ENCODE data around the gene CTAGE8. TPM values are rescaled to one million over a fixed set of nuclear protein-coding genes. Genes with fewer than 3 reads are reported as not detected.
"Not testable (repeated sequence)": the region's sequence is repeated elsewhere in the genome, so short reads cannot be mapped to it uniquely, and the experiment has no call there.

CTAGE8 gene
- total RNA-seq, 1 donor = 1.4 TPM

- H3K4me1 ChIP-seq (ENCODE audit: insufficient read depth, low read length); H3K4me2 ChIP-seq (ENCODE audit: insufficient read depth, low read length); H4K20me1 ChIP-seq (ENCODE audit: insufficient read depth, low read length); H3K79me2 ChIP-seq (ENCODE audit: insufficient read depth, low read length); DNase-seq (ENCODE audit: insufficient read length, low spot score, missing footprints); H3K4me3 ChIP-seq (ENCODE audit: insufficient read depth, low read length); H3K9me3 ChIP-seq (ENCODE audit: low read depth, low read length); H3K27me3 ChIP-seq (ENCODE audit: insufficient read depth, low read length); H2AFZ ChIP-seq (ENCODE audit: low read length); H3K27ac ChIP-seq (ENCODE audit: low read depth, low read length); H3K36me3 ChIP-seq (ENCODE audit: insufficient read depth, low read length): not testable (repeated sequence)
Measured at GRCh38 chr7:144293794-144294499, 24.9 kb upstream of the CTAGE8 start.

- not testable (repeated sequence) for H3K79me2 ChIP-seq (ENCODE audit: insufficient read depth, low read length); H3K4me2 ChIP-seq (ENCODE audit: insufficient read depth, low read length); H3K27ac ChIP-seq (ENCODE audit: low read depth, low read length); H3K9me3 ChIP-seq (ENCODE audit: low read depth, low read length); H3K4me1 ChIP-seq (ENCODE audit: insufficient read depth, low read length); H2AFZ ChIP-seq (ENCODE audit: low read length); H3K36me3 ChIP-seq (ENCODE audit: insufficient read depth, low read length); H3K4me3 ChIP-seq (ENCODE audit: insufficient read depth, low read length); H3K27me3 ChIP-seq (ENCODE audit: insufficient read depth, low read length); DNase-seq (ENCODE audit: insufficient read length, low spot score, missing footprints); H4K20me1 ChIP-seq (ENCODE audit: insufficient read depth, low read length)
Measured at GRCh38 chr7:144292384-144293161, 23.5 kb upstream of the CTAGE8 start.

GRCh38 chr7:144291607-144292006 lies 22.5 kb upstream of the CTAGE8 start:
- H2AFZ ChIP-seq (ENCODE audit: low read length); H3K4me2 ChIP-seq (ENCODE audit: insufficient read depth, low read length); DNase-seq (ENCODE audit: insufficient read length, low spot score, missing footprints); H3K4me1 ChIP-seq (ENCODE audit: insufficient read depth, low read length); H4K20me1 ChIP-seq (ENCODE audit: insufficient read depth, low read length); H3K27ac ChIP-seq (ENCODE audit: low read depth, low read length); H3K79me2 ChIP-seq (ENCODE audit: insufficient read depth, low read length); H3K4me3 ChIP-seq (ENCODE audit: insufficient read depth, low read length); H3K36me3 ChIP-seq (ENCODE audit: insufficient read depth, low read length); H3K9me3 ChIP-seq (ENCODE audit: low read depth, low read length); H3K27me3 ChIP-seq (ENCODE audit: insufficient read depth, low read length): not testable (repeated sequence)

- not testable (repeated sequence) for H3K79me2 ChIP-seq (ENCODE audit: insufficient read depth, low read length); H3K4me3 ChIP-seq (ENCODE audit: insufficient read depth, low read length); DNase-seq (ENCODE audit: insufficient read length, low spot score, missing footprints); H3K9me3 ChIP-seq (ENCODE audit: low read depth, low read length); H3K36me3 ChIP-seq (ENCODE audit: insufficient read depth, low read length); H3K27me3 ChIP-seq (ENCODE audit: insufficient read depth, low read length); H2AFZ ChIP-seq (ENCODE audit: low read length); H4K20me1 ChIP-seq (ENCODE audit: insufficient read depth, low read length); H3K27ac ChIP-seq (ENCODE audit: low read depth, low read length); H3K4me2 ChIP-seq (ENCODE audit: insufficient read depth, low read length); H3K4me1 ChIP-seq (ENCODE audit: insufficient read depth, low read length)
Measured at GRCh38 chr7:144287171-144287784, 18.2 kb upstream of the CTAGE8 start.

- H3K4me3 ChIP-seq (ENCODE audit: insufficient read depth, low read length); H3K4me2 ChIP-seq (ENCODE audit: insufficient read depth, low read length); H2AFZ ChIP-seq (ENCODE audit: low read length); H3K27ac ChIP-seq (ENCODE audit: low read depth, low read length); DNase-seq (ENCODE audit: insufficient read length, low spot score, missing footprints); H3K4me1 ChIP-seq (ENCODE audit: insufficient read depth, low read length); H3K36me3 ChIP-seq (ENCODE audit: insufficient read depth, low read length); H3K27me3 ChIP-seq (ENCODE audit: insufficient read depth, low read length); H4K20me1 ChIP-seq (ENCODE audit: insufficient read depth, low read length); H3K9me3 ChIP-seq (ENCODE audit: low read depth, low read length); H3K79me2 ChIP-seq (ENCODE audit: insufficient read depth, low read length): not testable (repeated sequence)
Measured at GRCh38 chr7:144283716-144284115, 14.6 kb upstream of the CTAGE8 start.

GRCh38 chr7:144282490-144282889 lies 13.4 kb upstream of the CTAGE8 start:
- H3K36me3 ChIP-seq (ENCODE audit: insufficient read depth, low read length); H4K20me1 ChIP-seq (ENCODE audit: insufficient read depth, low read length); H3K4me3 ChIP-seq (ENCODE audit: insufficient read depth, low read length); DNase-seq (ENCODE audit: insufficient read length, low spot score, missing footprints); H3K9me3 ChIP-seq (ENCODE audit: low read depth, low read length); H3K4me2 ChIP-seq (ENCODE audit: insufficient read depth, low read length); H3K79me2 ChIP-seq (ENCODE audit: insufficient read depth, low read length); H3K27ac ChIP-seq (ENCODE audit: low read depth, low read length); H2AFZ ChIP-seq (ENCODE audit: low read length); H3K4me1 ChIP-seq (ENCODE audit: insufficient read depth, low read length); H3K27me3 ChIP-seq (ENCODE audit: insufficient read depth, low read length): not testable (repeated sequence)

- H2AFZ ChIP-seq (ENCODE audit: low read length); H3K36me3 ChIP-seq (ENCODE audit: insufficient read depth, low read length): not testable (repeated sequence)
Measured at GRCh38 chr7:144281981-144282380, 12.9 kb upstream of the CTAGE8 start.

GRCh38 chr7:144280010-144280409 lies 10.9 kb upstream of the CTAGE8 start:
- not testable (repeated sequence) for H3K4me1 ChIP-seq (ENCODE audit: insufficient read depth, low read length); H3K36me3 ChIP-seq (ENCODE audit: insufficient read depth, low read length); H3K9me3 ChIP-seq (ENCODE audit: low read depth, low read length); H3K4me3 ChIP-seq (ENCODE audit: insufficient read depth, low read length); H3K4me2 ChIP-seq (ENCODE audit: insufficient read depth, low read length); H2AFZ ChIP-seq (ENCODE audit: low read length); DNase-seq (ENCODE audit: insufficient read length, low spot score, missing footprints); H3K27me3 ChIP-seq (ENCODE audit: insufficient read depth, low read length); H4K20me1 ChIP-seq (ENCODE audit: insufficient read depth, low read length); H3K79me2 ChIP-seq (ENCODE audit: insufficient read depth, low read length); H3K27ac ChIP-seq (ENCODE audit: low read depth, low read length)

More at GRCh38 chr7:144281981-144282380, 12.9 kb upstream of the CTAGE8 start:
- H3K4me2 ChIP-seq (ENCODE audit: insufficient read depth, low read length); H4K20me1 ChIP-seq (ENCODE audit: insufficient read depth, low read length); DNase-seq (ENCODE audit: insufficient read length, low spot score, missing footprints); H3K79me2 ChIP-seq (ENCODE audit: insufficient read depth, low read length); H3K4me3 ChIP-seq (ENCODE audit: insufficient read depth, low read length); H3K4me1 ChIP-seq (ENCODE audit: insufficient read depth, low read length); H3K27ac ChIP-seq (ENCODE audit: low read depth, low read length); H3K9me3 ChIP-seq (ENCODE audit: low read depth, low read length); H3K27me3 ChIP-seq (ENCODE audit: insufficient read depth, low read length): not testable (repeated sequence)

Data from osteoblast (primary cell).